GM19043 (cell line): ENCODE measurements around the gene ISG15.
"Not testable (repeated sequence)": the region's sequence is repeated elsewhere in the genome, so short reads cannot be mapped to it uniquely, and the experiment has no call there.

Experiments used
- ATAC-seq: cut with Tn5 transposase; IDR thresholded peaks from one replicate; pipeline ENCODE4 v1.9.1; 2021; ENCODE audit warnings: low read depth; ENCODE audit not compliant: unreplicated experiment

ISG15 gene

DNA sequence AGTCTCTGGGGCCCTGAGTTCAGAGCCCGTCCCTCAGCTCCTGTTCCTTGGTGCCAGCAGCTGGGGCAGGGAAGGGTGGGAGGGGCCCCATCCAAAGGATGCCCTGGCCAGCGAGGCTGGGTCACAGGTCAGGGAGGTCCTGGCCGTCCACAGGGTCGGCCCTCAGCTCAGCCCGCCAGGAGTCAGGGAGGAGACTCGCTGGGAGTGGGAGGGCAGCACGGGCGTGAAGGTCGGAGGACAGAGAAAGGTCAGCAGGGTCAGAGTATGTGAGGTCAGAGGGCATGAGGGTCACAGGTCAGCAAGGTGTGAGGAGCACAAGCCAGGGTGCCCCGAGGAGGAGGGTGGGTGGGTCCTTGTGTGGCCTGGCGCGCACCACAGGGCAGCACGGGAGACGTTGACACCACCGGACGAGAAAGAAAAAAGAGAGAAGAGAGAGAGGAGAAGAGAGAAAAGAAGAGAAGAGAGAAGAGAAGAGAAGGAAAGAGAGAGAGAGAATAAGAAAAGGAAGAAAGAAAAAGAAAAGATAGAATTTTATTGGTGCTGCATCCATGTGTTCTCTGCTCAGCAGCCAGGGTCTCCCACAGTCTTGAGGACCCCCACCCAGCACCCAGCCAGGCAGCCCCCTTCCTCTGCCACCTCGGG lies 38.5 kb upstream of the ISG15 start:
- no peak for ATAC-seq

DNA sequence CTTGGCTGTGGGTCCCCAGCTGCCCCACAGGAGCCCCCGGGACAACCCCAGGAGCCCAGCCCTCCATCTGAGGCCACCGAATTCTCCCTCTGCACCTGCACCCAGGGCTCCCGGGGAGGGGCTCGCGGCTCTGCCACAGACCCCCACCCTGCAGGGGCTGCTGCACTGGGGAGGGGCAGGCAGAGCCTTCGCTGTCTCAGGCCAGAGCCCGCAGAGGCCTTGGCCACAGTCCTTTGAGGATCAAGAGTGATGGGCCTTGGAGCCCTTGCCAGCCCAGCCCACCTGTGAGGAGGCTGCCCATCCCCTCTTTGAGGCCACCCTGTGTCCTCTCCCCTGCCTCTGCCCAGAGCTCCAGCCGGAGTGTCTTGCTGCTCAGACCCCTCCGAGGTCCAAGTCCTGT lies 37.9 kb upstream of the ISG15 start:
- ATAC-seq, result no peak

DNA sequence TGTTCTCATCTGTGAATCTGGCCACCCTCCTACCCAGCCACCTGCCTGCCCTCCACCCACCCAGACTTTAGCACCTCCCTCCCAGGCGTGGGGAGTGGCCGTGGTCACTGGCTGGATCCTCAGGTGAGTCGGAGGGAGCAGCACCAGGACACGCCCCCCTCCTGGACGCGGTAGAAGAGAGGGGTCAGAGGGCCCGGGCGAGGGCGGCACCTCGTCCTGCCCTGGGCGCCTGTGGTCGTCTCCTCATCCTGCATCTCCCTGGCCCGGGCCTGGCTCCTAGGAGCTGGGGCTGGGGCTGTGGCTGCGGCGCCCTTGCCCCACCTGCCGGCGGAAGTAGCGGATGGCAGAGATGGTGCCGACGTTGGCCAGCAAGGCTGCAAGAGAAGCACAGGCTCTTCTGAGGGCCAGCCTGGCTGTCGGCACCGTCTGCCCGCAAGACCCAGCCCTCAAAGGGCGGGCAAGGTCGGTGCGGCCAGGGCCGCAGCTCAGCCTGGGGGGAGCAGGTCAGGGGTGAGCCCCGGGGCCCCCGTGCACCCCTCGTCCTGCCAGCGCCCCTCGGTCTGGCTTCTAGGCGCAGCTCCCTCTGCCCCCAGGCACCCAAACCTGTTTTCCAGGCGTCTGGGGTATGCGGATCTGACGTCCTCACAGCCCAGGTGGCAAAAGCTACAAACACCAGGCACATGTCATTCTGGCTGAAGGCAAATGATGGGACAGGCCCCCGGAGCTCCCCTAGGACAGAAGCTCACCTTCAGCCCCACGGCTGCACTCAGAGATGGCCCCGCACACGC lies 37.2 kb upstream of the ISG15 start:
- peak; percentile 59 for ATAC-seq

DNA sequence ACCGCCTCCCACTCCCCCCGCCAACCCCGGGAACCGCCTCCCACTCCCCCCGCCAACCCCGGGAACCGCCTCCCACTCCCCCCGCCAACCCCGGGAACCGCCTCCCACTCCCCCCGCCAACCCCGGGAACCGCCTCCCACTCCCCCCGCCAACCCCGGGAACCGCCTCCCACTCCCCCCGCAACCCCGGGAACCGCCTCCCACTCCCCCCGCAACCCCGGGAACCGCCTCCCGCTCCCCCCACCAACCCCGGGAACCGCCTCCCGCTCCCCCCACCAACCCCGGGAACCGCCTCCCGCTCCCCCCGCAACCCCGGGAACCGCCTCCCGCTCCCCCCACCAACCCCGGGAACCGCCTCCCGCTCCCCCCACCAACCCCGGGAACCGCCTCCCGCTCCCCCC lies 36.5 kb upstream of the ISG15 start:
- not testable (repeated sequence) for ATAC-seq

DNA sequence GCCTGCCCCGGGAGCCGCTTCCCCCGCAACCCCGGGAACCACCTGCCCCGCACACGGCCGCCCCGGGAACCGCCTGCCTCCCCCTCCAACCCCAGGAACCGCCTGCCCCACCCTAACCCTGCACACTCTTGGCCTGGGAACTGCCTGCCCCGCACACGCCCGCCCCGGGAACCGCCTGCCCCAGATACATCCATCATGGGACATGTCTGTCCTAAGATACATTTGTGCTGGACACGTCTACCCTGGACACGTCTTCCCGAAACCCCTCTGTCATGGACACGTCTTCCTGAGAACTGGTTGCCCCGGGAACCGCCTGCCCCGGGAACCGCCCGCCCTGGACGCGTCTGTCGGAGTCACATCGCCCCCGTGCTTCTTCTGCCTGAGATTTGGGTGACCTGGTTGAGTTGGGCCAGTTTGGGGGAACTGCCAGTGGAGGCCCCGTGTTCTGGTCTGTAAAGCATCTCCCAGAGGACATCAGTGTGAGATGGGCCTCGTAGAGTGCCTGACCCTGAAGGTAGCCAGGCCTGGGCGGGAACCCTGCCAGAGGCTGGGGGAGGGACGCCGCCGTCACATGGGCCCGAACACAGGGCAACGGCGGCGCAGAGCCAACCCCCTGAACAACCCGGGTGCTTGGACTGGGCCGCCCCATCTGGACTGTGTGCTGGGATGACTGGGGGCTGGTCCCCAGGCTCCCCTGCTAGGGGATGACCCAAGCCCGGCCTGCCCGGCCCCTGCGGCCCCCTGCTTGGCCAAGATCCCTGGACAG lies 35.0 kb upstream of the ISG15 start:
- no peak for ATAC-seq

DNA sequence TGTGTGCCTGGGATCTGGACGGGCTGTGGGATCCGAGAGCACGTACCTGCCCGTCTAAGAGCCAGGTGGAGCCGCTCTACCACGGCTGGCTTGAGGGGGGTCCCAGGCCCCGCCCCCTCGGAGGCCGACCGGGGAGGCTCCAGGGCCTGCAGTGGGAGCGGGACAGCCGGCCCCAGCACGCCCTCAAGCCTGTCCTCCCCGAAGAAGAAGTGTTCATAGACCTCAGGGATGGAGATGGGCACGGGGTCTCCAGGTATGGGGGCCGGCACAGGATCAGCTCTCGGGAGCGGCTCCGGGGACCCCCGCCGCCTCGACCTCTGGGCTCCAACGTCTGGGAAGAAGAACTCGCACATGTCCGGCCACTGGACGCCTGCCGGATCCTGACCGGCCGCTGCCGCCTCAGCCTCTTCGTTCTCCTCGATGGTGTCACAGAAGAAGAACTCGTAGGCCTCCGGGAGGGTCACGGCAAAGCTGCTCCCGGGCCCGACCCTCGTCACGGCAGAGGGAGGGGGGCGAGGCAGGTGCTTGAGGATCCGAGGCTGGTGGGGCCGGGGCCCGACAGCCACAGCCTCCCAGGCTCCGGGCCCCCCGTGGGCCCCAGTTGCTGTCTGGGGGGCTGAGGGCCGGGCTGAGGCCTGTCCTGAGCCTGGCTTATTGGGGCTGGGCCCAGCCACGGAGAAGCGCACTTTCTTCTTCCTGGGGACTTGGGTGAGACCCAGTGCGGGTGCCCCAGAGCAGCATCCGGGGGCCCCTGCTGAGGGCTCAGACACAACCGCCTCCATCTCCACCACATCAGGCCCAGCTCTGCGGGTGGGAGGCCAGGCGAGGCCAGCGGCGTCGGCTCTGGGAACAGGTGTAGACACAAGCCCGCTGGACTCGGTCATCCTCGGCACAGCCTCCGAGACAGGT lies 34.2 kb upstream of the ISG15 start:
- ATAC-seq, result no peak

DNA sequence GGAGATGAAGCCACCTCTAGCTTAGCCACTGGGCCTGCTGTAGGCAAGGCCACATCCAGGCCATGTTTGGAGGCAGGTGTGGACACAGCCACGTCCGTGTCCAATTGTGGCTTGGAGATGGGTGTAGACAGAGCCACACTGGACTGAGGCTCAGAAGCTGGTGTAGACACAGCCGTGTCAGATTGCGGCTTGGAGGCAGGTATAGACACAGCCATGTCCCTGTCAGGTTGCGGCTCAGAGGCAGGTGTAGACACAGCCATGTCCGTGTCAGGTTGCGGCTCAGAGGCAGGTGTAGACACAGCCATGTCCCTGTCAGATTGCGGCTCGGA lies 33.6 kb upstream of the ISG15 start:
- ATAC-seq, result no peak

DNA sequence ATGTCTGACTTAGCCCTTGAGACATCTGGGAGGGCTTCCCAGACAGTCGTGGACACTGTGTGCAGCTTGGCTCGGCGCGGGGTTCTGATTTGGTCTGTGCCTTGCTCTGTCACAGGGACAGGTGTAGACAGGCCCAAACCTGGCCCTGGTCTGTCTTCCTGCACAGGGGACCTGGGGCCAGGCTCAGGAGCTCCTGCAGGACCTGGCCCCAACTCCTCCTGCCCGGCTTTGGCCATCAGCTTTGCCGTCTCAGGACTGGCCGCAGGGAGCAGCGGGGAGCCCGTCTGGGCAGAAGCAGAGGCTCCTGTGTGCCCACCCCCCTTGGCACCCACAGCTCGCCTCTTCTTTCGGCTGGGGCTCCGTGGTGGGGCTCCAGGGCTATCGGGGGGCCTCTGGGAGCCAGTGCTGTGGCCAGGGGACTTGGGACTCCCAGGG lies 33.1 kb upstream of the ISG15 start:
- no peak for ATAC-seq

DNA sequence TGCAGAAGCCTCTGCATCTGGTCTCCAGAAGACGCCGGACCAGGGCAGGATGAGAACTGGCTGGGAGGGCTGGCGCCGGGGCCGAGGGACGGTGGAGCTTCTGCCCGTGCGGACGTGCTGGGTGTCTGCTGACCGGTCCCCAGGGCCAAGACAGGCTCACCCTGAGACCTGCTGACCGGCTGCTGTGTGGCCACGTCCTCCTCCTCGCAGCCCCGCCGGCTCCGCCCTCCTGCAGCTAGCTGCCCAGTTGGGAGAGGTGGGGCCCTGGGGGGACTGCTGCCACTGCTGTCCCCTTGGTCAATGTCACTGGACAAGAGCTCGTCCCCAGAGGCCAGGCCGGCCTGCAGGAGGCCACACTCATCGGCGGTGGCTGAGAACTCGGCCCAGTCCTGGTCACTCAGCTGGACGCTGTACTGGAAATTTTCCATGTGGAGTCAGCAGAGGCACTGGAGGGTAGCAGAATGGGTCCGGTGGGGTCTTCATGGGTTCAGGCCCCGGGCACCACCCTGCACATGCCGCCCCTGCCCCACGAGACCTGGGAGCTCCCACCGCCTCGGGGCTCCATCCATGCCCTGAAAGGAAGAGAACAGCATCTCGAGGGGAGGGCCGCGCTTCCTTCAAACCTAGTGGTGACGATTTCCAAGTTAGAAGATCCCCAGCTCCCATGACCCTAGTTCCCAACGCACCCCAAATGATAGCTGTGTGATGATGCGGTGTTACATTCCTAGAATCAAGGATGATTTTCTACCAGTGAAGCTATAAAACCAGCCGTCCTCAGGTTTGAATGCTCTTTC lies 32.5 kb upstream of the ISG15 start:
- no peak for ATAC-seq

DNA sequence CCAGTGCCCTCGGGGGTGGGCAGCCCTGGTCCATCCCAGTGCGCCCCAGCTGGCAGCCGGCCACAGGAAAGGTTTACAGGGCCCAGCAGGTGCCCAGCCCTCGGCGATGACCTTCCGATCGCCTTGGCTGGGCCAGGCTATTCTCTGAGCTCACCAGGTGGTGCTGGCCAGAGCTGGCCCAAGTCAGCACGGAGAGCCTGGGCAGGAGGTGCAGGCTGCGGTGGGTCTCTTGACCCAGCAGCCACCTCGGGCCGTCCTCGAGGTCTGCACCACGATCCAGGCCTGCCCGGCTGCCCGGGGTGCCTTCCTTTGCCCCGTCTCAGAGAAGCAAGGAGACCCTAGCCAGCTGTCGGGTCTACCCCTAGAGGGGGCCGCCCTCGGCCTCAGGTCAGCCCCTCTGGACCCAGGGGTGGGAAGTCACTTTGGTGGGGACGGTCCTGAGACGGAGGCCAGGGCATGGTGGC lies 31.8 kb upstream of the ISG15 start:
- ATAC-seq, result no peak

DNA sequence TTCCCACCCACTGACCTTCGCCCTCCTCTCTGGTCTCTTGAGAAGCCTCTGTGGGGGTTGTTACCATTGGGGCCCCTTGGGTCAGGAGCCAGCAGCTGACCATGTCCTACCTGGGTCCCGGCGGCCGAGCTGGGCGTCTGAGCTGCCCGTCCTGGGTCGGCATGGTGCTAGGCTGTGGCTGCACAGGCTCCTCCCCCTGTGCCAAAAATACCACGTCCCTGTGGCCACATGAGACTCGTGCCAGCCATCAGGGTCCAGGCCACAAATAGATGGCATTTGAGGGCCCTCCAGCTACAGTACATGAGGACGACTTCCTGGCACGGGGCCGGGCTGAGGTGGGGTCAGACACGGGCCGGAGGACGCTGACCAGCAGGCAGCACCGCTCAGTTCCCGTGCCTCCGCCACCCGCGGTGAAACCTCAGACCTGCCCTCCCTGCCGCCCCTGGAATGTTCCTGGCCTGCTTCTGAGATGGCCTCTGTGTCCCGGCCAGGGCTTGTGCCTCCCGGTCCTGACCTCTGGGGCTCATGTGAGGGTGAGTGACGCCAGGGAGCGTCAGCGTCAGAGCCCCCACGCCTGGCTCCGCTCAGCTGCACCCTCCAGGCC lies 31.2 kb upstream of the ISG15 start, which contains the start of gene PERM1:
Gene PERM1 (minus strand): TSS at position 139 of the 604 bp plus-strand sequence. CDS start 1,064 bp downstream, outside the sequence.
- no peak for ATAC-seq

DNA sequence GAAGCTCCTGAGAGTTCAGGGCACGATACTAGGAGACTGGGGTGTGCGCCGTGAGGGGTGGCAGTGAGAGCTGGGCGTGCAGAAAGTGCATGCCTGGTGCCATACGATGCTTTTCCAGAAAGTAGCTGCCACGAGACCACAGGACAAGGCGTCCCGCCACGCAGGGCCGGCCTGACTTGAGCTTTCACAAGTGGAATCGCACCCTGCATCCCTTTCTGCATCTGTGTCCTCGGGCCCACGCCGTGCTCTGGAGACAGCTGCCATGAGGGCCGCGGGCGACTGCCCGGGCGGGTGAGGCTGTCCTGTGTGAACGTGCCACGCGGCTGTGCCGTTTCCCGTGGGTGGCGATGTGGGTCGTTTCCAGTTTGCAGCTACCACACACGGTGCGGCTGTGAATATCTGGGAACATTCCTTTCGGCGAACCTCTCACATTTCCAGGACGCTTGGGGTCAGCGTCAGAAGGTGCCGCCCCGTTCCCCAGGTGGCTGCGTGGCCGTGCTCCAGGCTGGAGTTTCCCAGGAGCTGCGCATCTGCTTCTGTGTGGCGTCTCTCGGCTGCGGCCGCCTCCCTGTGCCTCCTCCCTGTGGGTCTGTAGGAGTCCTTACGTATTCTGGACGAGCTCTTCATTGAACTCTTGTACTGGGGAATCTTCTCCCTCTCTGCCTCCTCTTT lies 30.4 kb upstream of the ISG15 start:
- no peak for ATAC-seq

DNA sequence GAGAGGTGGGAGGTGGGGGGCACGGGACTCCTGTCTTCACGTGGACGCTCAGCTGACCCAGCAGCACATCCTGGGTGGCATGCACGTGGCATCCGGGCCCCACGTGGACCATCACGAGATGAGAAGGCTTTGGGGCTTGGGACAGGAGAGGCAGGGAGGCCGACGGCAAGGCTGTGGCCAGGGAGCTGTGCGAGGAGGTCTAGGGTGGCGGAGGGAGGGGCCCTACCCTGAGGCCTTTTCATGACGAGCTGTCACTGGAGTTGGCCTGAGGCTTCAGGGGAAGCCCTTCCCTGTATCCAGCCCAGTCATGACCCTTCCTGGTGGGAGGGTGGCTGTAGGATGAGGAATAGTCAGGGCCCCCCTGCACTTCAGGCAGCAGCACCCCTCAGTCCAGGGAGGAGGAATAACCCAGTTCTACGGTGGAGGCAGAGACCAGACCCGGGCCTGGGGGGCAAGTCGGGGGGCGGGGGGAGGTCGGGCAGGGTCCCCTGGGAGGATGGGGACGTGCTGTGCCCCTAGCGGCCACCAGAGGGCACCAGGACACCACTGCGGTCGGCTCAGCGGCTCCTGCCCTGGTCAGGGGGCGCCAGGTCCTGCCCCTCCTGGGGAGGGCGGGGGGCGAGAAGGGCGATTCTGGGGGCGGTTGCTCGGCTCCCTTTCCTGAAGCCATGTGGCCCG lies 29.4 kb upstream of the ISG15 start:
- ATAC-seq, result peak; percentile 51

DNA sequence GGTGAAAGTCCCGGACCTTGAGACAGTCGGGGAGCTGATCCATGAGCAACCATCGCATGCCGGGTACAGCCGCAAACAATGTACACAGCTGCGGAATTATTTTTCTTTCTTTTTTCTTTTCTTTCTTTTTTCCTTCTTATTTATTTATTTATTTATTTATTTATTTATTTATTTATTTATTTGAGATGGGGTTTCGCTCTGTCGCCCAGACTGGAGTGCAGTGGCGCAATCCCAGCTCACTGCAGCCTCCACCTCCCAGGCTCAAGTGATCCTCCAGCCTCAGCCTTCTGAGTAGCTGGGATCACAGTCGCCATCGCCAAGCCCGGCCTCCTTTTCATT lies 28.9 kb upstream of the ISG15 start:
- no peak for ATAC-seq

DNA sequence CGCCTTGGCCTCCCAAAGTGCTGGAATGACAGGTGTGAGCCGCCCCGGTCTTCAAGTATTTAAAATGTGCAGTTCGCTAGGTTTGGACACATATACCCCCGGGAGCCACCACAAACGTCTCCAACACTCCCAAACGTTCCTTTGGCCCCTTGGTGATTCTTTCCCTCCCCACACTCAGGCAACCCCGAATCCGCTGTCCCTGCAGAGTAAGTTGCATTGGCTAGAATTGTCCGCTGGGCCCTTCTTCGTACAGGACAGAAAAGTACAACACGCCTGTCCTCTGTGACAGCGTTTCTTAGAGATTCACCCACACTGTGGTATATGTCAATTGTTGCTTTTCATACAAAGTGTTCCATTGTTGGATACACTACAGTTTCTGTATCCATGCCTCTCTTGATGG lies 28.2 kb upstream of the ISG15 start:
- ATAC-seq, result no peak

DNA sequence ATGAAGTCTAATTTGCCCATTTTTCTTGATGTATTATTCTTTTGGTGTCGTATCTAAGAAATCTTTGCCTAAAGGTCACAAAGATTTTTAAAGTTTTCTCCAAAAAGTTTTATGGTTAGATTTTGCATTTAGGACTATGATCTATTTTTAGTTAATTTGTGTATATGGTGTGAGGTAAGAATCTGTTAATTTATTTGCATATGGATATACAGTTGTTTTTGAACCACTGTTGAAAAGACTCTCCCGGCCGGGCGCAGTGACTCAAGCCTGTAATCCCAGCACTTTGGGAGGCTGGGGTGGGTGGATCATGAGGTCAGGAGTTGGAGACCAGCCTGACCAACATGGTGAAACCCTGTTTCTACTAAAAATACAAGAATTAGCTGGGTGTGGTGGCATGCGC lies 25.2 kb upstream of the ISG15 start:
- not testable (repeated sequence) for ATAC-seq

DNA sequence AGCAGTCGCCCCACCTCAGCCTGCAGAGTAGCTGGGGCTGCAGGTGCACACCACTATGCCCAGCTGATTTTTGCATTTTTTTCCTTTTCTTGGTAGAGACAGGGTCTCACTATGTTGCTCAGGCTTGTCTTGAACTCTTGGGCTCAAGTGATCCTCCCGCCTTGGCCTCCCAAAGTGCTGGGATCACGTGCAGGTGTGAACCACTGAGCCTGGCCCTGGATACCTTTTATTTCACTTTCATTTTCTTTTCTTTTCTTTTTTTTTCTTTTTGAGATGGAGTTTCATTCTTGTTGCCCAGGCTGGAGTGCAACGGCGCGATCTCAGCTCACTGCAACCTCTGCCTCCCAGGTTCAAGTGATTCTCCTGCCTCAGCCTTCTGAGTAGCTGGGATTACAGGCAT lies 22.0 kb upstream of the ISG15 start:
- not testable (repeated sequence) for ATAC-seq

DNA sequence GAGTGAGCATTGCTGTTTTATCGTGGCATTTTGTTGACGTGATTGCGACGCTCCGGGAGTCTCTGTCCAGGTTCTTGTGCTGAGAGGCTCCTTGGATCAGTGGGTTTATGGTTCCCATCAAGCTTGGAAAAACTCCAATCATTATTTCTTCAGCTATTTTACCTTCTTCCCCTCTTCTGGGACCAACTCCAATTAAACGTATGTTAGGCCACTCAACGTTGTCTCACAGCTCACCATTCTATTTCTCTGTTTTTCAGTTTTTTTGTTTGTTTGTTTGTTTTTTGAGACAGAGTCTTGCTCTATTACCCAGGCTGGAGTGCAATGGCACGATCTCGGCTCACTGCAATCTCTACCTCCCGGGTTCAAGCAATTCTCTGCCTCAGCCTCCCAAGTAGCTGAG lies 21.4 kb upstream of the ISG15 start:
- no peak for ATAC-seq
